K562 (cell line): Measurements from ENCODE around the gene GFOD2. TPM values are rescaled to one million over a fixed set of nuclear protein-coding genes. Genes with fewer than 3 reads are reported as not detected.
A peak's percentile ranks its signal among the peaks of the same experiment; 100 is the strongest.

Source experiments
- DIDO1 ChIP-seq: fragments of 450-650 bp; IDR thresholded peaks from 2 replicates; pipeline ENCODE4 v1.6.1; 2016; ENCODE audit warnings: low read depth, missing biosample characterization, missing genetic modification characterization
- E2F3 ChIP-seq: fragments of 250-450 bp; sonication (Bioruptor Pico); IDR thresholded peaks from 2 replicates; pipeline ENCODE4 v1.4.0; 2020; ENCODE audit warnings: mild to moderate bottlenecking
- EGR1 ChIP-seq: fragments of 450-650 bp; conservative IDR thresholded peaks from 2 replicates; pipeline ENCODE4 v1.6.1; 2017; ENCODE audit warnings: mild to moderate bottlenecking
- MGA ChIP-seq: fragments of 450-650 bp; IDR thresholded peaks from 2 replicates; pipeline ENCODE4 v1.6.1; 2016; ENCODE audit warnings: mild to moderate bottlenecking, moderate library complexity
- MTA1 ChIP-seq: fragments of 450-650 bp; IDR thresholded peaks from 2 replicates; pipeline ENCODE4 v1.6.1; 2017; ENCODE audit warnings: borderline replicate concordance
- SMAD2 ChIP-seq: fragments of 150-350 bp; IDR thresholded peaks from 2 replicates; pipeline ENCODE4 v1.6.1; 2014; ENCODE audit warnings: low read depth, mild to moderate bottlenecking, low read length
- TCF7 ChIP-seq: sonication (generic); IDR thresholded peaks from 2 replicates; pipeline ENCODE4 v1.6.1; 2016; ENCODE audit warnings: antibody characterized with exemption, borderline replicate concordance
- TFAP4 ChIP-seq: sonication (generic); formaldehyde crosslinking; IDR thresholded peaks from 2 replicates; pipeline ENCODE4 v1.8.0; 2022; ENCODE audit warnings: missing genetic modification reagents, mild to moderate bottlenecking, moderate library complexity, borderline replicate concordance
- USF1 ChIP-seq: sonication (generic); formaldehyde crosslinking; IDR thresholded peaks from 2 replicates; pipeline ENCODE4 v1.9.0; 2022; ENCODE audit warnings: mild to moderate bottlenecking, missing genetic modification reagents
- ZBTB9 ChIP-seq: fragments of 450-650 bp; formaldehyde crosslinking; IDR thresholded peaks from 2 replicates; pipeline ENCODE4 v1.4.0; 2020; ENCODE audit warnings: mild to moderate bottlenecking, moderate library complexity
- ZNF165 ChIP-seq: fragments of 250-450 bp; sonication (Bioruptor Pico); IDR thresholded peaks from 2 replicates; pipeline ENCODE4 v1.4.0; 2020; ENCODE audit warnings: borderline replicate concordance
- polyA plus RNA-seq, 8 experiments: library from polyadenylated mRNA; depleted of rRNA in 4 of 8; stranded (reverse) in 5 of 8; unstranded in 3 of 8; fragments of >200 nt; fragmentation: Nextera tagmentation in 2 of 8; fragmentation: Illumina TruSeq in 1 of 8; extraction: Ambion mirVana in 2 of 8; extraction: Trizol in 1 of 8; gene quantifications; 2 replicates each; pipeline versions ENCODE4 v1.2.1 to v1.2.3, GENCODE V29; 2011 to 2014; ENCODE audit warnings: inconsistent platforms in 1 of 8, missing spikeins in 1 of 8
- total RNA-seq, 7 experiments: library from RNA; depleted of rRNA in 6 of 7; stranded (reverse); fragments of >200 nt in 6 of 7; fragmentation: Illumina TruSeq in 2 of 7; extraction: Trizol in 2 of 7; gene quantifications; 2 replicates each; pipeline versions ENCODE4 v1.2.1 to v1.2.3, GENCODE V29; 2011 to 2021; ENCODE audit warnings: low replicate concordance in 1 of 7

The GFOD2 gene
- total and polyA plus RNA-seq, 9 of the 15 experiments (the other 6 are each of a cell fraction or from before 2014, with no cell fraction given), result 1.9 to 15.8 (median 11.1) TPM

GRCh38 chr16:67666032-67666551 lies 53.0 kb downstream of the GFOD2 start (continued):
- TF ChIP-seq MGA, result peak; percentile 58; the same call in 1 of the 2 replicates
- no peak for TF ChIP-seq ZBTB9 (CRISPR knock-in tag)
- no peak for TF ChIP-seq ZNF165 (CRISPR knock-in tag)
- TF ChIP-seq SMAD2, result no peak
- TF ChIP-seq TCF7, result no peak
- no peak for TF ChIP-seq EGR1
- no peak for TF ChIP-seq E2F3 (CRISPR knock-in tag)
- no peak for TF ChIP-seq USF1 (CRISPR knock-in tag)
- TF ChIP-seq DIDO1 (tag), result no peak
- no peak for TF ChIP-seq TFAP4
- no peak for TF ChIP-seq MTA1
